PC-3 (cell line): ENCODE data around the gene UQCC5. TPM values are rescaled to one million over a fixed set of nuclear protein-coding genes. Genes with fewer than 3 reads are reported as not detected.

ENCODE experiments used
- ATAC-seq: fragments of 200-7000 bp; cut with Tn5 transposase; 2 replicates; pipeline ENCODE4 v1.9.1; 2020; ENCODE audit warnings: mild to moderate bottlenecking, moderate library complexity
- BruUV-seq: library from RNA; stranded (reverse); fragments of 400-500 nt; replicated peaks from 2 replicates; lab custom pipeline; 2021; lab: Mats Ljungman, UMichigan
- CTCF ChIA-PET: fragments of 300-600 bp; sonication (Branson Sonifier 250); formaldehyde crosslinking; loops from one replicate; lab custom pipeline; 2022; ENCODE audit warnings: antibody characterized with exemption; lab: Charles Lee
- POLR2A ChIA-PET: fragments of 300-600 bp; sonication (Branson Sonifier 250); formaldehyde crosslinking; loops from one replicate; lab custom pipeline; 2022; ENCODE audit warnings: antibody characterized with exemption; ENCODE audit not compliant: unreplicated experiment; lab: Charles Lee
- DNase-seq: peaks from one replicate; pipeline ENCODE4 v3.0.0-alpha.2; 2015
- H2AFZ ChIP-seq: fragments of 300-600 bp; sonication (generic); 2 replicates; pipeline ENCODE4 v1.6.0; 2016; ENCODE audit warnings: antibody characterized with exemption, low read length
- H3F3A ChIP-seq: fragments of 300-600 bp; sonication (generic); one replicate; pipeline ENCODE4 v1.6.0; 2017; ENCODE audit warnings: antibody characterized with exemption, low read length, control low read depth, mild to moderate bottlenecking; ENCODE audit not compliant: unreplicated experiment
- H3K27ac ChIP-seq: fragments of 300-600 bp; sonication (generic); 2 replicates; pipeline ENCODE4 v1.5.1; 2016; ENCODE audit warnings: mild to moderate bottlenecking, low read length
- H3K27me3 ChIP-seq: fragments of 300-600 bp; sonication (generic); 2 replicates; pipeline ENCODE4 v1.6.1; 2016; ENCODE audit warnings: low read length, mixed read lengths
- H3K36me3 ChIP-seq: fragments of 300-600 bp; sonication (generic); 2 replicates; pipeline ENCODE4 v1.6.1; 2016; ENCODE audit warnings: low read depth, mixed run types, low read length, mixed read lengths
- H3K4me1 ChIP-seq: fragments of 300-600 bp; sonication (generic); 2 replicates; pipeline ENCODE4 v1.5.1; 2016; ENCODE audit warnings: low read length; ENCODE audit not compliant: insufficient read depth
- H3K4me2 ChIP-seq: fragments of 300-600 bp; sonication (generic); 2 replicates; pipeline ENCODE4 v1.6.0; 2016; ENCODE audit warnings: low read length
- H3K4me3 ChIP-seq: fragments of 300-600 bp; sonication (generic); 2 replicates; pipeline ENCODE4 v1.5.1; 2016; ENCODE audit warnings: mild to moderate bottlenecking, low read length, mixed read lengths
- H3K79me2 ChIP-seq: fragments of 300-600 bp; sonication (generic); 2 replicates; pipeline ENCODE4 v1.6.1; 2017; ENCODE audit warnings: low read length, mixed read lengths
- H3K9ac ChIP-seq: fragments of 300-600 bp; sonication (generic); 2 replicates; pipeline ENCODE4 v1.6.0; 2016; ENCODE audit warnings: mild to moderate bottlenecking, low read length
- H3K9me2 ChIP-seq: fragments of 300-600 bp; sonication (generic); replicated peaks from 2 replicates; pipeline ENCODE4 v1.6.1; 2016; ENCODE audit warnings: mixed run types, low read length, mixed read lengths
- H3K9me3 ChIP-seq: fragments of 300-600 bp; sonication (generic); 2 replicates; pipeline ENCODE4 v1.6.1; 2016; ENCODE audit warnings: low read length, mixed read lengths
- H4K20me1 ChIP-seq: fragments of 300-600 bp; sonication (generic); 2 replicates; pipeline ENCODE4 v1.6.1; 2016; ENCODE audit warnings: low read length, mixed read lengths
- CTCF ChIP-seq: fragments of 300-600 bp; sonication (generic); conservative IDR thresholded peaks from 2 replicates; pipeline ENCODE4 v1.5.1; 2017; ENCODE audit warnings: antibody characterized with exemption, low read depth, mild to moderate bottlenecking, low read length
- EZH2 ChIP-seq: fragments of 300-600 bp; sonication (generic); IDR thresholded peaks from one replicate; pipeline ENCODE4 v1.6.1; 2017; ENCODE audit warnings: antibody characterized with exemption, mild to moderate bottlenecking, low read length; ENCODE audit not compliant: unreplicated experiment
- EZH2phosphoT487 ChIP-seq: fragments of 300-600 bp; sonication (generic); IDR thresholded peaks from 2 replicates; pipeline ENCODE4 v1.6.1; 2018; ENCODE audit warnings: mild to moderate bottlenecking, antibody characterized with exemption, low read length, borderline replicate concordance
- intact Hi-C: fragments of 100-400 bp; cut with micrococcal nuclease; formaldehyde crosslinking; loops from 2 replicates; pipeline ENCODE4 v1.9.0; 2023
- total RNA-seq: library from RNA; depleted of rRNA; stranded (reverse); fragments of >200 nt; gene quantifications from 2 replicates; pipeline ENCODE4 v1.2.3, GENCODE V29; 2014

Gene UQCC5
- total RNA-seq, 1 experiment from 2014 or later, result 26.1 TPM

- no peak overlapping the region for H2AFZ ChIP-seq
Measured at GRCh38 chr3:52531860-52532516, 4.4 kb upstream of the UQCC5 start.

GRCh38 chr3:52532517-52532837 is 3.9 kb upstream of the UQCC5 start:
- no TSS peak for BruUV-seq
- ATAC-seq (no peak), DNase-seq (peak; percentile 55)
- Histone ChIP-seq H3F3A (no peaks in the 10 kb centered on the region), H3K9me3 (no peaks in the 10 kb centered on the region), H3K9me2 (no peaks in the 10 kb centered on the region), H4K20me1 (peaks cover 9% of the 10 kb centered on the region), H3K9ac (peak overlapping the region; percentile 79), H3K36me3 (peaks cover 8% of the 10 kb centered on the region), H3K4me3 (peak overlapping the region; percentile 76), H2AFZ (peak overlapping the region; percentile 70; the same call in 1 of the 2 replicates), H3K79me2 (peaks cover 53% of the 10 kb centered on the region), H3K27ac (no peak overlapping the region), H3K4me1 (peaks cover 34% of the 10 kb centered on the region), H3K4me2 (peak overlapping the region; percentile 87), H3K27me3 (no peaks in the 10 kb centered on the region)
- TF ChIP-seq CTCF (no peak), EZH2phosphoT487 (no peak), EZH2 (no peak)
- intact Hi-C loops, result loop anchor here (2.0 to 10.0 kb wide), 2 partner anchors 60 to 152 kb away; partner anchors contain the start of genes GNL3 and PBRM1
- POLR2A ChIA-PET, result no interaction called here
- CTCF ChIA-PET, result no interaction called here

More at GRCh38 chr3:52531860-52532516, 4.4 kb upstream of the UQCC5 start:
- peak overlapping the region; percentile 79; the same call in 1 of the 2 replicates for H3K9ac ChIP-seq
- intact Hi-C loops, result loop anchor here (2.0 to 10.0 kb wide), 2 partner anchors 59 to 153 kb away; partner anchors contain the start of genes GNL3 and PBRM1
- CTCF ChIA-PET, result no interaction called here
- ATAC-seq (no peak), DNase-seq (no peak)
- TF ChIP-seq EZH2phosphoT487 (no peak), EZH2 (no peak), CTCF (no peak)
- peaks cover 33% of the 10 kb centered on the region for H3K4me1 ChIP-seq
- peaks cover 48% of the 10 kb centered on the region for H3K79me2 ChIP-seq
- peak overlapping the region; percentile 87 for H3K4me2 ChIP-seq
- TSS peak; percentile 27 for BruUV-seq
- no peak overlapping the region for H3K27ac ChIP-seq
- no peaks in the 10 kb centered on the region for H3K9me2 ChIP-seq
- peaks cover 9% of the 10 kb centered on the region for H3K36me3 ChIP-seq
- no peaks in the 10 kb centered on the region for H3K9me3 ChIP-seq
- no peaks in the 10 kb centered on the region for H3F3A ChIP-seq
- peak overlapping the region; percentile 76 for H3K4me3 ChIP-seq
- H4K20me1 ChIP-seq, result peaks cover 8% of the 10 kb centered on the region; the same call in 1 of the 2 replicates
- POLR2A ChIA-PET, result no interaction called here
- no peaks in the 10 kb centered on the region for H3K27me3 ChIP-seq
